D721Med (cell line): Measurements from ENCODE around the gene MSLN.
A peak's percentile ranks its signal among the peaks of the same experiment; 100 is the strongest.

Experiments
- DNase-seq: peaks from one replicate; pipeline ENCODE4 v3.0.0; 2011; ENCODE audit warnings: low spot score; ENCODE audit not compliant: insufficient read length
- FAIRE-seq: peaks from 2 replicates; lab custom pipeline; 2011; peaks lifted over from hg19 to GRCh38; lab: Jason Lieb, UNC
- CTCF ChIP-seq: IDR thresholded peaks from 2 replicates; pipeline ENCODE4 v1.5.1; 2012; ENCODE audit warnings: mild to moderate bottlenecking, control low read depth; ENCODE audit not compliant: insufficient read depth; ENCODE audit errors: missing control alignments

Gene MSLN

GRCh38 chr16:784431-784830, 23.9 kb downstream of the MSLN start:
- no peak for FAIRE-seq
- no peak for TF ChIP-seq CTCF
- DNase-seq: no peak

- TF ChIP-seq CTCF: peak; percentile 48
- no peak for FAIRE-seq
- peak; percentile 86 for DNase-seq
Observed at GRCh38 chr16:785563-786535, 25.3 kb downstream of the MSLN start.

- DNase-seq: no peak
- FAIRE-seq: no peak
- TF ChIP-seq CTCF: no peak
Observed at GRCh38 chr16:787321-787966, 26.9 kb downstream of the MSLN start.

- FAIRE-seq (no peak), DNase-seq (no peak)
- TF ChIP-seq CTCF: no peak
Observed at GRCh38 chr16:787978-788398, 27.5 kb downstream of the MSLN start, which contains the start of gene RPUSD1. TSS of gene RPUSD1 (minus strand) at chr16:788381. CDS start at chr16:787737, 644 bp downstream.

- DNase-seq (peak; percentile 99), FAIRE-seq (no peak)
- no peak for TF ChIP-seq CTCF
Observed at GRCh38 chr16:788399-789126, 28.0 kb downstream of the MSLN start, which contains the start of gene CHTF18. TSS of gene CHTF18 (plus strand) at chr16:788620. CDS start at chr16:788685, 65 bp downstream.

- no peak for FAIRE-seq
- no peak for TF ChIP-seq CTCF
- no peak for DNase-seq
Observed at GRCh38 chr16:789191-789850, 28.8 kb downstream of the MSLN start.
